Thoracic aorta (tissue), 2 donors: ENCODE results near the gene PTCD2. TPM values are rescaled to one million over a fixed set of nuclear protein-coding genes. Genes with fewer than 3 reads are reported as not detected.

ENCODE experiments used
- ATAC-seq: fragments of 150-250 bp; one replicate; pipeline ENCODE4 v1.8.0; 2017; ENCODE audit warnings: low read depth; ENCODE audit not compliant: insufficient number of reproducible peaks, low FRiP score
- DNase-seq: peaks from one replicate; pipeline ENCODE4 v3.0.0-alpha.2; 2020; ENCODE audit warnings: low spot score
- H3K27ac ChIP-seq, 2 donors: fragments of 200-600 bp; sonication (generic); 1 replicate in 1 of 2; 2 replicates in 1 of 2; pipeline ENCODE4 v1.5.1; 2016; ENCODE audit warnings: mild to moderate bottlenecking in 2 of 2, moderate library complexity in 2 of 2
- H3K27me3 ChIP-seq: fragments of 200-600 bp; sonication (generic); replicated peaks from 2 replicates; pipeline ENCODE4 v1.6.0; 2016; ENCODE audit warnings: mild to moderate bottlenecking; ENCODE audit not compliant: insufficient read depth
- H3K36me3 ChIP-seq: fragments of 200-600 bp; sonication (generic); one replicate; pipeline ENCODE4 v1.5.1; 2016
- H3K4me1 ChIP-seq, 2 donors: fragments of 200-600 bp; sonication (generic); 1 replicate in 1 of 2; 2 replicates in 1 of 2; pipeline versions ENCODE4 v1.5.1 to v1.6.0; 2016; ENCODE audit warnings: low read depth in 2 of 2, mild to moderate bottlenecking in 1 of 2; ENCODE audit not compliant: control insufficient read depth in 1 of 2
- H3K4me3 ChIP-seq: fragments of 200-600 bp; sonication (generic); 2 replicates; pipeline ENCODE4 v1.5.1; 2016; ENCODE audit warnings: mild to moderate bottlenecking
- H3K9me3 ChIP-seq: fragments of 200-600 bp; sonication (generic); 2 replicates; pipeline ENCODE4 v1.5.1; 2016
- CTCF ChIP-seq: fragments of 200-600 bp; sonication (generic); IDR thresholded peaks from one replicate; pipeline ENCODE4 v1.5.1; 2019; ENCODE audit warnings: antibody characterized with exemption
- total RNA-seq, 2 donors: library from RNA; depleted of rRNA; stranded (reverse); fragments of >200 nt; gene quantifications; one replicate each; pipeline versions ENCODE4 v1.1.0 to v1.2.3, GENCODE V29; 2016

PTCD2 gene
- total RNA-seq, 2 donors from 2014 or later, result 2.8 to 5.3 TPM

- no peak for TF ChIP-seq CTCF
- Histone ChIP-seq H3K27me3 (no peaks in the 10 kb centered on the region), H3K4me3 (no peak overlapping the region), H3K36me3 (no peaks in the 10 kb centered on the region), H3K4me1 (peaks cover 25 to 55% of the 10 kb centered on the region in 2 donors), H3K9me3 (no peaks in the 10 kb centered on the region), H3K27ac (peak overlapping the region; percentile 67 to 69)
- no peak for ATAC-seq
- no peak for DNase-seq
Measured at GRCh38 chr5:72383726-72384125, 63.6 kb downstream of the PTCD2 start.

GRCh38 chr5:72386639-72387038 is 66.5 kb downstream of the PTCD2 start:
- no peaks in the 10 kb centered on the region for H3K36me3 ChIP-seq
- no peaks in the 10 kb centered on the region for H3K27me3 ChIP-seq
- no peak for TF ChIP-seq CTCF
- no peaks in the 10 kb centered on the region for H3K9me3 ChIP-seq
- no peak for ATAC-seq
- peaks cover 18 to 48% of the 10 kb centered on the region in 2 donors for H3K4me1 ChIP-seq
- no peak overlapping the region for H3K4me3 ChIP-seq
- DNase-seq, result no peak
- H3K27ac ChIP-seq, result no peak overlapping the region

GRCh38 chr5:72387985-72388384 is 67.8 kb downstream of the PTCD2 start:
- no peaks in the 10 kb centered on the region for H3K9me3 ChIP-seq
- no peak for DNase-seq
- ATAC-seq, result no peak
- H3K27ac ChIP-seq, result peak overlapping the region in 1 of 2 donors; percentile 7
- TF ChIP-seq CTCF, result no peak
- no peaks in the 10 kb centered on the region for H3K36me3 ChIP-seq
- no peaks in the 10 kb centered on the region for H3K27me3 ChIP-seq
- no peak overlapping the region for H3K4me3 ChIP-seq
- peaks cover 31 to 60% of the 10 kb centered on the region in 2 donors for H3K4me1 ChIP-seq

GRCh38 chr5:72388646-72389045 is 68.5 kb downstream of the PTCD2 start:
- no peaks in the 10 kb centered on the region for H3K36me3 ChIP-seq
- no peaks in the 10 kb centered on the region for H3K27me3 ChIP-seq
- H3K27ac ChIP-seq, result peak overlapping the region in 1 of 2 donors; percentile 7
- peaks cover 25 to 56% of the 10 kb centered on the region in 2 donors for H3K4me1 ChIP-seq
- H3K9me3 ChIP-seq, result no peaks in the 10 kb centered on the region
- DNase-seq (no peak), ATAC-seq (no peak)
- H3K4me3 ChIP-seq, result no peak overlapping the region
- no peak for TF ChIP-seq CTCF

GRCh38 chr5:72390836-72391235 is 70.7 kb downstream of the PTCD2 start:
- no peak for TF ChIP-seq CTCF
- no peaks in the 10 kb centered on the region for H3K9me3 ChIP-seq
- H3K27me3 ChIP-seq, result no peaks in the 10 kb centered on the region
- DNase-seq, result no peak
- H3K4me1 ChIP-seq, result peaks cover 21 to 43% of the 10 kb centered on the region in 2 donors
- H3K4me3 ChIP-seq, result no peak overlapping the region
- no peaks in the 10 kb centered on the region for H3K36me3 ChIP-seq
- no peak for ATAC-seq
- peak overlapping the region in 1 of 2 donors; percentile 73 for H3K27ac ChIP-seq
